IPS-NIHi7 (cell line): ENCODE data around the gene SPTY2D1.
"Not testable (repeated sequence)": the region's sequence is repeated elsewhere in the genome, so short reads cannot be mapped to it uniquely, and the experiment has no call there.

Experiments
- DNase-seq: peaks from one replicate; pipeline ENCODE4 v3.0.0; 2012; ENCODE audit warnings: mixed read lengths; ENCODE audit errors: extremely low spot score

SPTY2D1 gene

GRCh38 chr11:18618342-18619025 lies 15.7 kb downstream of the SPTY2D1 start:
- DNase-seq: no peak

DNA sequence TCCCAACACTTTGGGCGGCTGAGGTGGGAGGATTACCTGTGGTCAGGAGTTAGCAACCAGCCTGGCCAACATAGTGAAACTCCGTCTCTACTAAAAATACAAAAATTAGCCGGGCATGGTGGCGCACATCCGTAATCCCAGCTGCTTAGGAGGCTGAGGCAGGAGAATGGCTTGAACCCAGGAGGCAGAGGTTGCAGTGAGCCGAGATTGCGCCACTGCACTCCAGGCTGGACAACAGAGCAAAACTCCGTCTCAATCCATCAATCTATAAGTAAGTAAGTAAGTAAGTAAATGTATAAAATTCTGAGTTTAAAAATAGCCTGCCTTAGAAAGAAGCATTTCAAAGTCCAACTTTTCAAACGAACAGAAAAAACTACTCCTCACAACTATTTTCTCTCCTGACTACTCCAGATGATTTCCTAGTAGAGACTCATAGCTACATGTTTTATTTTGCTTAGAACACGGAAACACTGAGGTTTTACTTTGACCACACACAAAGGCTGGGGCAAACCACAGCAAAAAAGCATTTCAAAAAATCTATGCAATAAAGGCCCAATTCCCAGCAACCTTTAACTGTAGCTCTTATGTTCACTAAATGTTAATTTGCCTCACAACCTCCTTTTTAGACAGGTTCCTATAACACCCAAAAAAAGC lies 16.3 kb downstream of the SPTY2D1 start:
- DNase-seq: no peak

DNA sequence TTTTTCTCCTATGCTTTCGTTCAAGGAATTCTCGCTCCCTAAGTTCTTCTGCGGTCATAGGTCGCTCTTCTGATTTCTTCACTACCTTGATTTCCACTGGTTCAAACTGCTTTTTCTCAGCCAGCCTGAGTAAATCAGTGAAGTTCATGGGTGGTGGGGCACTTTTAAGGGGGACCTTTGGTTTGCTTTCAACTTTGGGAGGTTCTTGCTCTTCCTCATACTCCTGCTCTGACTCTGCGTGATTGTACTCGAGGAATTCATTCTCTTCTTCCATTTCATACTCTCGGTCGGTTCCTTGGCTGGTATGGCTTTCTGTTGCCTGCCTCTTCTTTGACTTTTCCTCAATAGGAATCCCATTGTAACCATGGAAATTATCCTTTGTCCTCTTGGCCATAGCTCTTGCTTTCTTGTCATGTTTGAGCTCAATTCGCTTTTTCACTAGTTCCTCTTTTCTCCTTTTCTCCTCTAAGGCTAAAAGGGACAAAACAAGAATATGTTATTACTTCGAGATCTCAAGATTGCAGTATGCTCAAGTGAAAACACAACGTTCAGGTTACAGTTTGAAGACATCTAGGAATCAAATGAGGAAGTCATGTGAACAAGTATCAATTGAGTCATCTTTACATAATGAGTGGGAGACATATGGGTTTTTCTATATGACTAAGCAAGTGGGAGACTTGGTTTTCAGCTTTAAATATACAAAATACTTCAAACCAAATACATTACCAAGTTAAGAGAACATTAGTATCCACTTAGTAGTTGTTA lies 18.3 kb downstream of the SPTY2D1 start:
- DNase-seq: no peak

DNA sequence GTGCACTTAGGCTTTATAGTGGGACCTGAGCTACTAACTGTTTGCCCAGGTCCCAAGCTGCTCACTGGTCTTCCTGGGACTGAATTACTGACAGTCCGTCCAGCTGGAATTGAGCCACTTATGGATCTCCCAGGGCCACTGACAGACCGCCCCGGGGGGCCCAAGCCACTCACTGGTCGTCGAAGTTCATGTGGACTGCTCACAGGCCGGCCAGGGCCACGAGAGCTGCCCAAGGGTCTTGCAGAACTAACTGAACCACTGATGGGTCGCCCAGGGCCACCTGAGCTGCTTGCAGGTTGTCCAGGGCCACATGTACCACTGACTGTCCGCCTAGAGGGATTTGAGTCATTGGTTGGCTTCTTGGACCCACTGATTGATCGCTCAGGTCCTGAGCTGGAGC lies 19.5 kb downstream of the SPTY2D1 start:
- DNase-seq: no peak

- no peak for DNase-seq
Observed at GRCh38 chr11:18612394-18612793, 21.7 kb downstream of the SPTY2D1 start.

DNA sequence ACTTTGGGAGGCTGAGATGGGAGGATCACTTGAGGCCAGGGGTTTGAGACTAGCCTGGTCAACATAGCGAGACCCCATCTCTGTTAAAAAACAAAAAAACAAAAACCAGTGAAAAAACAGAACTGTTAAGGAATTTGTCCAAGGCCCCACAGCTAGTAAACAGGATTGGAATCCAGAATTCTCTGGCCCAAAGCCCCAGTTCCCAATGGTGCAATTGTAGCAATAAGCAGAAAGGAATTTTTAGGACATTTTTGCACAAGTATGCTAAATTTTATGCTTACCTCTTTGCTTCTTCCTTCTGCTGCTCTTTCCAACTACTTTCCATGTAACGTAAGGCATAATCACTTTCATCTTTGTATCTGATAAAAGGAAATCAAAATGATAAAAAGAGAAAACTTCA lies 22.9 kb downstream of the SPTY2D1 start:
- no peak for DNase-seq

DNA sequence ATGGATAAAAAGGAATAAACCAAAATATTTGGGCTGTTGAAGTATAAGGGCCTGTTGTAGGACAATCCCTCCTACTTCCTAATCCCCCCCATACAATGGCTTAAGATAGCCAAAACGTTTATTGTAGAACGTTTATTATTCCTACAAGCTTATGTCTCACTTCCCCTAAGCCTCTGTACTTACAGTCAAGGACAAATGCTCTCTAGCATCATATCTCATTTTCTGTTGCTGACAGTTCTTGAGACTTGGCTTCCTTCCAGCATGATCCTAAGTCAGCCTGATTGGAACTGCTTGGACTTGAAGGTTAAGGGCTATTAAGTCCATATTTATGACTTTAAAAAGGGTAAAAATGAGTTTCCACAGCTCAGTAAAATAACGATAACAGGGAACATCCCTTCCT lies 25.8 kb downstream of the SPTY2D1 start:
- DNase-seq: no peak

DNA sequence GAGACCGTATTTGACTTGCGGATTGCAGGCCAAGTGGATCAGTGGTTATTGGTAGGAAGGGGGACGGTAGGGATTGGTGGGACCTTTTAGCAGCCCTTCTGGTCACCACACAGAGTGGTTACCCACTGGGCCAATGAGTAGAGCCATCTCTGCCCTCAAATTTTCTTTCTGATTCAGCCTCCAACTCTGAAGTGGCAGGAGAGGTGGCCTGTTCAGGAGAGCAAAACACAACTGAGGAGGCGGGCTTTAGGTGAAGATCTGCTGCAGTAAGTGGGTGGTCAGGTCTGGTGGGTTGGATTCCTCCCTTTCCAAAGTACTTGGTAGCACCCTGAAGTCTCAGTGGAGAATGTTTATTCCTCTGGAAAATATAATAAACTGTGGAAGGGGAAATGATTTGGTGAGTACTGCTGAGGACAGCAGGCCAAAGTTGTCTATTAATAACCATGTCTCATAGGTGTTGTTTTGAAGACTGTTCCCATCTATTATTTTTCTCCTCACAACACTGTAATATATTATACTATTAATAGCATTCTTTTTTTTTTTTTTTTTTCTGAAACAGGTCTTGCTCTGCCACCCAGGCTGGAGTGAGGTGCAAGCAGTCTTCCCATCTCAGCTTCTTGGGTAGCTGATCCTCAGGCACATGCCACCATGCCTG lies 33.1 kb downstream of the SPTY2D1 start:
- no peak for DNase-seq

- no peak for DNase-seq
Observed at GRCh38 chr11:18599739-18600230, 34.4 kb downstream of the SPTY2D1 start, which contains the start of gene MISFA. MISFA (plus strand) TSS chr11:18599789; CDS start chr11:18599929, 140 bp downstream.

GRCh38 chr11:18594999-18595749 lies 39.0 kb downstream of the SPTY2D1 start:
- no peak for DNase-seq

GRCh38 chr11:18594088-18594487 lies 40.1 kb downstream of the SPTY2D1 start:
- DNase-seq: not testable (repeated sequence)

DNA sequence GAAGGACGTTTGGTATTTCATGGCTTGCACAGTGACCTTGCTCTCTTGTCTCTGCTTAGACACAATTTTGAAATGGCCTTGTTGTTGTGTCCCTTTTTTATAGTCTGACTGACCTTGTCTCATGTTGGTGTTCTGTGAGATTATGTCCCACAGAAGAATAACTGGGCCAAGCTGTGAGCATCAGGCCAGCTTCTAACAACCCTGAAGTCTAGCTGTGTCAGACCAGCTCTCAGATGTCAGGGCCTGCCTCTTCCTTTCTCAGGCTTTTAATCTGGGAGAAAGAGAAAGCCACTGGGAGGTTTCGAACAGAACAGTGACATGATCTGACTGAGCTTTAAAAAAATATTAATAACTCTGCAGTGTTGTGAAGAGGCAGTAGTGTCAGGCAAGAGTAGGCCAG lies 43.6 kb downstream of the SPTY2D1 start:
- DNase-seq: no peak

DNA sequence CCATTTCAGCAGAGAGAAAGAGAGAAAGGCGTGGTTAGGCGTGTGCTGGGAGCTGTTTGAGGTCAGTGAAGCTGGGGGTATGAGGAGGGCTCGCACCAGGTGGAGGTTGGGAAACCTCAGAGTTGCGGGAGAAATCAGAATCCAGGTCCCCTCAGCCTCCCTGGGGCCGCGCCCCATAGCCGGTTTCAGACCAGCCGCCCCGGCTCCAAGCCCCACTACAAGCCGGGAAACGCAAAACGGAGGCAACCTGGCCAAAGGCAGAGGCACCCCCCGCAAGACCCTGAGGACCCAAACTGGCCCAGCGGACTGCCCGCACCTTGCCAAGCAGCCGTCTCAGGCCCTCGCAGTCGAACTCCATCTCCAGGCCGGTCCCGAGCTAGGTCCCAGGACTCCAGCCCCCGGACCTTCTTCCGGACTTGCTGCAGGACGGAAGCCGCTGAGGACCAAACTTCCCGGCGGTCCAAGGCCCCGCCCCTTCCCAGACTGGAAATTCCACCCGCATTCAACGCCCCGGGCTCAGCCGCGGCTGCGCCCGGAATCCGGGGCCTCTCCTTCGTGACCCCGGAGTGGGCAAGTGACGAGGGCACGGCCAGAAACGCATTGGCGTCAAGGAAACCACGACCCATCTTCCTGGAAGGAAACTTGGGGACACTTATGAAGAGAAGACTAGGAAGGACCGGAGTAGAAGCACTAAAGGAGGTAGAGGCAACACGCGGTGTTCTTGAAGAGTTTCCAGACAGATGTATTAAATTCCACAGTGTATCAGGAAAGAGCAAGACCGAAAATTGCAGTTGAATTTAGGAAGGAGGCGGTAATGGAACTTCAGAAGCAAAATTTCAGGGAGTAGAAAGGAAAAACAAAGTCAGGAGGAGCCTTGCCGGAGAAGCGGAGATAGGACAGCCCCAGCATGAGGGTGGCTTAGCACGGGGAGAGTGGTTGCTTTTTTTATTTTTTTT lies 45.6 kb downstream of the SPTY2D1 start, which contains the start of gene UEVLD:
TSS of gene UEVLD (minus strand) at position 438 of the 956 bp plus-strand sequence. CDS start at position 358, 80 bp downstream.
- peak; percentile 95 for DNase-seq

- DNase-seq: no peak
Observed at GRCh38 chr11:18581825-18582224, 52.3 kb downstream of the SPTY2D1 start.

DNA sequence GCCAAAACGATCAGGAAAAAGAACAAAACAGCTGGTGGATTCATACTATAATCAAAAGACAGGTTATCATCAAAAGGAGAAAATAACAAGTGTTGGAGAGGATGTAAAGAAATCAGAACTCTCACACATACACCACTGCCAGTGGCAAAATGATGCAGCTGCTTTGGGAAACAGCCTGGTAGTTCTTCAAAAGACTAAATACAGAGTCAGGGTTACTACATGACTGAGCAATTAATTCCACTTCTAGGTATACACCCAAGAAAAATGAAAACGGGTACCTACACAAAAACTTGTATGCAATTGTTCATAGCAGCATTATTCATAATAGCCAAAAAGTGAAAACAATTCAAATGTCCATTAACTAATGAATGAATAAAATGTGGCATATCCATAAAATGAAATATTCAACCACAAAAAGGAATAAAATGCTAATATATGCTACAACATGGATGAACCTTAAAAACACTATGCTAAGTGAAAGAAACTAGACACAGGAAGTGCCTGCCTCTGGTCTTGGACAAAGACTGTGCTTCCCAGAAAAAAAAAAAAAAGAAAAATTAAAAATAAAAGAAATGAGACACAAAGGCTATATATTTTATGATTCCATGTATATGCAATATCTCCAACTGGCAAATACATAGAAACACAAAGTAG lies 53.9 kb downstream of the SPTY2D1 start:
- DNase-seq: no peak

GRCh38 chr11:18578975-18579598 lies 55.1 kb downstream of the SPTY2D1 start:
- DNase-seq: no peak

DNA sequence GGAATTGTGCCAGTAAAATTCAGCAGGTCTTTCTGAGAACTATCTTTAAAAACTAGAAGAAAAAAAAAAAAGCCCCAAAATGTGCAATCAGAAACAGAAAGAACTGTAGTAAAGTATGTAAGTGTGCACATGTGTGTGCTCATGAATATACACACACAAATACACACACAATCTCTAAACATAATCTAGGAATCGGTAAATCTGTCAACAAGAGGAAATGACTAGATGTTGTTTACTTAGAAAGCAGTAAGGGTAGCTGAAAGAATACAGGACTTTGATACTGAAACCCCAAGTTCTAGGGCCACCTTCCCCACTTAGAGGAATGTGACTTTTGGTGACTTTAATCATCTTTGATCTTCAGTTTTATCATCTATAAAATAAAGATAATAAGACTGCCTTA lies 58.8 kb downstream of the SPTY2D1 start:
- no peak for DNase-seq

- no peak for DNase-seq
Observed at GRCh38 chr11:18567081-18567480, 67.1 kb downstream of the SPTY2D1 start.

DNA sequence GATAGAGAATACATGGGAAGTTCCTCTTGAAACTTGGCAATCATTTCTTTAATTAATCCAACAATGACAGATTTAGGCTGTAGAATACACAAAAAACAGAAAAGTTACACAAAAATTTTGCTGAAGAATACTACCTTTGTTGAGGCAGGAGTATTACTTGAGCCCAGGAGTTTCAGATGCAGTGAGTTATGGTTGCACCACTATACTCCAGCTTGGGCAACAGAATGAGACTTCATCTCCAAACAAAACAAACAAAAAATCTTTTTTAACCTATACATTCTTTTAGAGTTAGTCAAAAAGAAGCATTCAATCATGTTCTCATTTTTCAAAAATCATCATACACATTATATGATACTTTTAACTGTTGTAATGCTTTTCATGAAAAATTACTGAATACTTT lies 67.7 kb downstream of the SPTY2D1 start:
- DNase-seq: no peak
